GM23248 (cell line): Measurements from ENCODE around the gene GRAP2. TPM values are rescaled to one million over a fixed set of nuclear protein-coding genes. Genes with fewer than 3 reads are reported as not detected.

Experiments
- DNase-seq: peaks from one replicate; pipeline ENCODE4 v3.0.0-alpha.2; 2015
- H2AFZ ChIP-seq: fragments of 200-600 bp; sonication (generic); 2 replicates; pipeline ENCODE4 v1.6.1; 2016; ENCODE audit warnings: antibody characterized with exemption
- H3F3A ChIP-seq: fragments of 200-600 bp; sonication (generic); 2 replicates; pipeline ENCODE4 v1.6.1; 2016; ENCODE audit warnings: mild to moderate bottlenecking, antibody characterized with exemption, mixed run types; ENCODE audit not compliant: insufficient read depth
- H3K27ac ChIP-seq: fragments of 200-600 bp; sonication (generic); 2 replicates; pipeline ENCODE4 v1.5.1; 2016; ENCODE audit warnings: mild to moderate bottlenecking
- H3K27me3 ChIP-seq: fragments of 200-600 bp; sonication (generic); replicated peaks from 2 replicates; pipeline ENCODE4 v1.6.1; 2016; ENCODE audit warnings: mild to moderate bottlenecking; ENCODE audit not compliant: insufficient read depth
- H3K36me3 ChIP-seq: fragments of 200-600 bp; sonication (generic); 2 replicates; pipeline ENCODE4 v1.6.1; 2016; ENCODE audit warnings: low read depth, mild to moderate bottlenecking
- H3K4me1 ChIP-seq: fragments of 200-600 bp; sonication (generic); 2 replicates; pipeline ENCODE4 v1.6.1; 2016; ENCODE audit warnings: mild to moderate bottlenecking; ENCODE audit not compliant: insufficient read depth
- H3K4me2 ChIP-seq: fragments of 200-600 bp; sonication (generic); one replicate; pipeline ENCODE4 v1.6.1; 2016; ENCODE audit warnings: mild to moderate bottlenecking; ENCODE audit not compliant: unreplicated experiment
- H3K4me3 ChIP-seq: fragments of 200-600 bp; sonication (generic); 2 replicates; pipeline ENCODE4 v1.5.1; 2016; ENCODE audit warnings: mild to moderate bottlenecking
- H3K79me2 ChIP-seq: fragments of 200-600 bp; sonication (generic); 2 replicates; pipeline ENCODE4 v1.6.1; 2016; ENCODE audit warnings: mild to moderate bottlenecking; ENCODE audit not compliant: insufficient read depth
- H3K9ac ChIP-seq: fragments of 200-600 bp; sonication (generic); 2 replicates; pipeline ENCODE4 v1.6.1; 2016; ENCODE audit warnings: mild to moderate bottlenecking
- H3K9me2 ChIP-seq: fragments of 200-600 bp; sonication (generic); 2 replicates; pipeline ENCODE4 v1.6.1; 2016; ENCODE audit warnings: mixed run types, mild to moderate bottlenecking, moderate library complexity; ENCODE audit not compliant: insufficient read depth
- H3K9me3 ChIP-seq: fragments of 200-600 bp; sonication (generic); one replicate; pipeline ENCODE4 v1.6.1; 2017; ENCODE audit warnings: low read depth
- H4K20me1 ChIP-seq: fragments of 200-600 bp; sonication (generic); 2 replicates; pipeline ENCODE4 v1.6.0; 2016; ENCODE audit not compliant: insufficient read depth
- EZH2 ChIP-seq: fragments of 200-600 bp; sonication (generic); IDR thresholded peaks from 2 replicates; pipeline ENCODE4 v1.6.1; 2018; ENCODE audit warnings: antibody characterized with exemption, mild to moderate bottlenecking; ENCODE audit not compliant: insufficient read depth, poor library complexity, severe bottlenecking
- EZH2phosphoT487 ChIP-seq: fragments of 200-600 bp; sonication (generic); IDR thresholded peaks from 2 replicates; pipeline ENCODE4 v1.6.1; 2018; ENCODE audit warnings: antibody characterized with exemption, moderate library complexity, mild to moderate bottlenecking, low read depth; ENCODE audit not compliant: insufficient read depth
- WGBS, 2 experiments: methylation state at CpG; one replicate each; pipeline ENCODE4 v1.1.6; 2015 to 2017; ENCODE audit warnings: low lambda C conversion rate in 2 of 2, low coverage in 1 of 2; ENCODE audit errors: missing lambda C conversion rate in 2 of 2; 5-methylcytosine and 5-hydroxymethylcytosine counted together
- in situ Hi-C: fragments of 300-500 bp; cut with MboI; formaldehyde crosslinking; loops from 2 replicates; pipeline ENCODE4 v1.15.0; 2020
- polyA plus RNA-seq: library from polyadenylated mRNA; unstranded; fragments of >200 nt; fragmentation: Nextera tagmentation; extraction: Ambion mirVana; gene quantifications from 2 replicates; pipeline ENCODE4 v1.2.1, GENCODE V29; 2016
- total RNA-seq: library from RNA; depleted of rRNA; stranded (reverse); fragments of >200 nt; shearing (Covaris generic); gene quantifications from 2 replicates; pipeline ENCODE4 v1.2.3, GENCODE V29; 2014

Gene GRAP2
- total and polyA plus RNA-seq, 2 experiments from 2014 or later: not detected

DNA sequence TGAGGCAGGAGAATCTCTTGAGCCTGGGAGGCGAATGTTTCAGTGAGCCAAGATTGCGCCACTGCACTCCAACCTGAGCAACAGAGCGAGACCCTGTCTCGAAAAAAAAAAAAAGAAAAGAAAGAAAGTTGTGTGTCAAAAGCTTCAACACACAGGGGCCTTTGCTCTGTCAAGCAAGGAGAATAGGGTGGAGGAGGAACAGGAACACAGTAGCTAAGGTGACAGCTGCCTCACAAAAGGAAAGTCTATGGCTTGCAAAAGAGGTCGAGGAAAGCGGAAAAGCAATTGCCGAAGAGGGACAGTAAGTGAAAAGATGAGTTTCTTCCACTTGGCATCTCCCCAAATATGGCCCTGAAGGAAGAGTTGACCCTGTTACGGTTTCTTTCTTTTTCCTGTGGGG lies 32.9 kb downstream of the GRAP2 start:
- no peaks in the 10 kb centered on the region for H3K4me1 ChIP-seq
- H3K9ac ChIP-seq: no peak overlapping the region
- no peaks in the 10 kb centered on the region for H3K79me2 ChIP-seq
- no peak overlapping the region for H3K4me3 ChIP-seq
- no peak overlapping the region for H3K4me2 ChIP-seq
- no peak for DNase-seq
- WGBS, 2 experiments: 67 to 70% methylated on average over 8 of the region's 8 CpGs
- H3K9me3 ChIP-seq: no peaks in the 10 kb centered on the region
- no peak overlapping the region for H2AFZ ChIP-seq
- in situ Hi-C loops: no loop called here
- H3K27me3 ChIP-seq: peaks cover 79% of the 10 kb centered on the region
- H3K27ac ChIP-seq: no peak overlapping the region
- H3K9me2 ChIP-seq: no peaks in the 10 kb centered on the region
- no peaks in the 10 kb centered on the region for H4K20me1 ChIP-seq
- no peaks in the 10 kb centered on the region for H3K36me3 ChIP-seq
- no peaks in the 10 kb centered on the region for H3F3A ChIP-seq
- no peak for TF ChIP-seq EZH2
- TF ChIP-seq EZH2phosphoT487: no peak

DNA sequence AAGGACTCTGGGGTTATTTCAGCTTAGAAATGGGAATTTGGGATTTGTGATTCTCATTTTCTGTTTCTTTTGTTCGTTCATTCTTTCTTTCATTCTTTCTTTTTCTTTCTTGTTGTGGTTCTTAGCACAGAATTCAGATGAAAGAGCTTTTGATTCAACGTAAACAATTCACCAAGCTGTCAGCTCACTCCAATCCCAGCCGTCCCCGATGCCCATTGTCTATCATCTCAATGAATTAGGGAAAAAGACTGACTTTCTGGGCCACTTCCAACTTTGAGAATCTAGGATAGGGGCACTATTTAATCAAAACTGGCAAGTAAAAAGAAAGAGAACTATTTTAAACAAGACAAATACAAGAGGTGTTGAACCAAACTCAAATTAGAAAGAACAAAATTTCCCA lies 34.2 kb downstream of the GRAP2 start:
- Histone ChIP-seq H3F3A (no peaks in the 10 kb centered on the region), H3K36me3 (no peaks in the 10 kb centered on the region), H3K4me2 (no peak overlapping the region), H3K9me2 (no peaks in the 10 kb centered on the region), H3K4me3 (no peak overlapping the region), H3K9ac (no peak overlapping the region), H3K4me1 (no peaks in the 10 kb centered on the region), H3K79me2 (no peaks in the 10 kb centered on the region), H2AFZ (no peak overlapping the region), H3K9me3 (no peaks in the 10 kb centered on the region), H3K27ac (no peak overlapping the region), H4K20me1 (no peaks in the 10 kb centered on the region), H3K27me3 (peaks cover 67% of the 10 kb centered on the region)
- TF ChIP-seq EZH2phosphoT487 (no peak), EZH2 (no peak)
- DNase-seq: no peak
- WGBS, 2 experiments: 19 to 30% methylated on average over 4 of the region's 4 CpGs
- in situ Hi-C loops: no loop called here

GRCh38 chr22:39935612-39936011 lies 34.7 kb downstream of the GRAP2 start:
- no peak for DNase-seq
- in situ Hi-C loops: no loop called here
- Histone ChIP-seq H3K4me3 (no peak overlapping the region), H2AFZ (no peak overlapping the region), H3K79me2 (no peaks in the 10 kb centered on the region), H3K9me3 (no peaks in the 10 kb centered on the region), H3K9ac (no peak overlapping the region), H4K20me1 (no peaks in the 10 kb centered on the region), H3F3A (no peaks in the 10 kb centered on the region), H3K9me2 (no peaks in the 10 kb centered on the region), H3K4me1 (no peaks in the 10 kb centered on the region), H3K27ac (no peak overlapping the region), H3K27me3 (peaks cover 64% of the 10 kb centered on the region), H3K36me3 (no peaks in the 10 kb centered on the region), H3K4me2 (no peak overlapping the region)
- no peak for TF ChIP-seq EZH2phosphoT487
- 48 to 50% methylated on average over 6 of the region's 6 CpGs for WGBS, 2 experiments

GRCh38 chr22:39936523-39937145 lies 35.8 kb downstream of the GRAP2 start:
- TF ChIP-seq EZH2: no peak
- no peak for TF ChIP-seq EZH2phosphoT487
- Histone ChIP-seq H3K27me3 (peaks cover 57% of the 10 kb centered on the region), H3K9ac (no peak overlapping the region), H3K4me1 (no peaks in the 10 kb centered on the region), H3K9me2 (no peaks in the 10 kb centered on the region), H3K36me3 (no peaks in the 10 kb centered on the region), H3K4me2 (no peak overlapping the region), H3K27ac (no peak overlapping the region), H4K20me1 (no peaks in the 10 kb centered on the region), H3K79me2 (no peaks in the 10 kb centered on the region), H3F3A (no peaks in the 10 kb centered on the region), H3K4me3 (no peak overlapping the region), H3K9me3 (no peaks in the 10 kb centered on the region), H2AFZ (no peak overlapping the region)
- 43 to 44% methylated on average over 6 of the region's 6 CpGs for WGBS, 2 experiments
- no peak for DNase-seq
- in situ Hi-C loops: no loop called here

GRCh38 chr22:39937906-39938305 lies 37.0 kb downstream of the GRAP2 start:
- TF ChIP-seq EZH2 (no peak), EZH2phosphoT487 (no peak)
- Histone ChIP-seq H3K27ac (no peak overlapping the region), H3K4me2 (no peak overlapping the region), H3K4me1 (no peaks in the 10 kb centered on the region), H3K9me3 (no peaks in the 10 kb centered on the region), H3K36me3 (no peaks in the 10 kb centered on the region), H3K79me2 (no peaks in the 10 kb centered on the region), H3K9me2 (no peaks in the 10 kb centered on the region), H3K9ac (no peak overlapping the region), H3K4me3 (no peak overlapping the region), H3F3A (no peaks in the 10 kb centered on the region), H3K27me3 (peaks cover 54% of the 10 kb centered on the region), H2AFZ (no peak overlapping the region), H4K20me1 (no peaks in the 10 kb centered on the region)
- WGBS, 2 experiments: 76 to 79% methylated on average over 3 of the region's 3 CpGs
- no peak for DNase-seq
- in situ Hi-C loops: no loop called here
